ENCODE results near the gene EFCAB7. TPM values are rescaled to one million over a fixed set of nuclear protein-coding genes. Genes with fewer than 3 reads are reported as not detected.

The EFCAB7 gene
- total and polyA plus RNA-seq, 2 donors (not counting 3 experiments of a cell fraction or from before 2014, with no cell fraction given), result 1.4 to 7.1 TPM

DNA sequence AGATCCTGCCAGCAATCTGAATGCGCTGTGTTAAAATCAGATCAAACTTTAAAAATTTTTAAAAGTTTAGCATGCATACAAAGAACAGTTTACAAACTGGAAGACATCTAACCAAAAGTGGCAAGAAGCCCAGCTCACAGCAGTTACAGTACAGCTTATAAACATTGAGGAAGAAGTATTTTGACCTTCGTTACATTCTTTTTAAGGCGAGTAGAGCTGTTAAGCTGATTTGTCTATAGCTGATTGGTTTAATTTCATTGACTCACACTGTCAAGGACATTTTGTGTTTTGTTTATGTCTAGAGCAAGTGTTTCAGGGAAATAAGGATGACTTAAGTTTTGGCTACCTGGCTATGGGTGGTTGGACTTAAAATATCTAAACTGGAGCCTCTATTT is 66.8 kb downstream of the EFCAB7 start:
- H3K4me3 ChIP-seq (replicated peaks in 1 of 3; ENCODE audit: insufficient read depth in 1 of 3, low read depth in 1 of 3, low read length in 3 of 3), result no peak overlapping the region
- no peak overlapping the region for H3K4me2 ChIP-seq (ENCODE audit: insufficient read depth, low read length)
- intact Hi-C loops (cut with micrococcal nuclease), result no loop called here
- H3K27me3 ChIP-seq (ENCODE audit: control insufficient read depth in 2 of 2, insufficient read depth in 2 of 2, low read length in 2 of 2), result no peaks in the 10 kb centered on the region
- H3K9ac ChIP-seq (replicated peaks; ENCODE audit: extremely low read depth, insufficient read depth, low read length), result no peak overlapping the region
- H3K9me3 ChIP-seq (replicated peaks; ENCODE audit: control insufficient read depth, insufficient read depth, low read length), result no peaks in the 10 kb centered on the region
- DNase-seq (ENCODE audit: low read depth, low spot score) (peak; percentile 10), FAIRE-seq (no peak)
- no TSS peak for BruUV-seq (replicated peaks)
- no peaks in the 10 kb centered on the region for H3K4me1 ChIP-seq (ENCODE audit: control insufficient read depth, extremely low read depth, insufficient read depth, low read length)
- H3K27ac ChIP-seq (ENCODE audit: insufficient read depth, low read depth, low read length), result no peak overlapping the region
- no peak for TF ChIP-seq MYC (IDR thresholded peaks at IDR 0.05; ENCODE audit: low read depth, low read length)
- TF ChIP-seq EZH2 (IDR thresholded peaks at IDR 0.05; ENCODE audit: borderline replicate concordance, low read depth, low read length, severe bottlenecking), result no peak
- TF ChIP-seq POLR2AphosphoS5 (IDR thresholded peaks at IDR 0.05; ENCODE audit: insufficient read depth, low read depth, low read length), result no peak
- TF ChIP-seq, protein P1, sequence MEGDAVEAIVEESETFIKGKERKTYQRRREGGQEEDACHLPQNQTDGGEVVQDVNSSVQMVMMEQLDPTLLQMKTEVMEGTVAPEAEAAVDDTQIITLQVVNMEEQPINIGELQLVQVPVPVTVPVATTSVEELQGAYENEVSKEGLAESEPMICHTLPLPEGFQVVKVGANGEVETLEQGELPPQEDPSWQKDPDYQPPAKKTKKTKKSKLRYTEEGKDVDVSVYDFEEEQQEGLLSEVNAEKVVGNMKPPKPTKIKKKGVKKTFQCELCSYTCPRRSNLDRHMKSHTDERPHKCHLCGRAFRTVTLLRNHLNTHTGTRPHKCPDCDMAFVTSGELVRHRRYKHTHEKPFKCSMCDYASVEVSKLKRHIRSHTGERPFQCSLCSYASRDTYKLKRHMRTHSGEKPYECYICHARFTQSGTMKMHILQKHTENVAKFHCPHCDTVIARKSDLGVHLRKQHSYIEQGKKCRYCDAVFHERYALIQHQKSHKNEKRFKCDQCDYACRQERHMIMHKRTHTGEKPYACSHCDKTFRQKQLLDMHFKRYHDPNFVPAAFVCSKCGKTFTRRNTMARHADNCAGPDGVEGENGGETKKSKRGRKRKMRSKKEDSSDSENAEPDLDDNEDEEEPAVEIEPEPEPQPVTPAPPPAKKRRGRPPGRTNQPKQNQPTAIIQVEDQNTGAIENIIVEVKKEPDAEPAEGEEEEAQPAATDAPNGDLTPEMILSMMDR (IDR thresholded peaks at IDR 0.05; ENCODE audit: extremely low read depth in 1 of 2, insufficient read depth in 1 of 2, low read depth in 1 of 2, low read length in 2 of 2), result no peak
- TF ChIP-seq, protein P2, sequence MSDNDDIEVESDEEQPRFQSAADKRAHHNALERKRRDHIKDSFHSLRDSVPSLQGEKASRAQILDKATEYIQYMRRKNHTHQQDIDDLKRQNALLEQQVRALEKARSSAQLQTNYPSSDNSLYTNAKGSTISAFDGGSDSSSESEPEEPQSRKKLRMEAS (IDR thresholded peaks at IDR 0.05; ENCODE audit: insufficient read depth, insufficient read length), result no peak
- no peak for TF ChIP-seq FOS (IDR thresholded peaks at IDR 0.05; ENCODE audit: borderline replicate concordance, insufficient read depth, low read length)
- TF ChIP-seq JUN (IDR thresholded peaks at IDR 0.05; ENCODE audit: borderline replicate concordance, insufficient read depth, insufficient read length, low read depth), result no peak
- no peak for TF ChIP-seq POLR2A (IDR thresholded peaks at IDR 0.05; ENCODE audit: low read depth, low read length)
- TF ChIP-seq GATA2 (IDR thresholded peaks at IDR 0.05; ENCODE audit: insufficient read depth, insufficient read length, low read depth, low read length), result no peak
- no peak overlapping the region for H2AFZ ChIP-seq (ENCODE audit: low read depth, low read length)
- H3K36me3 ChIP-seq (ENCODE audit: control insufficient read depth in 2 of 2, extremely low read depth in 1 of 2, insufficient read depth in 2 of 2, low read length in 2 of 2), result no peaks in the 10 kb centered on the region
- no peaks in the 10 kb centered on the region for H3K79me2 ChIP-seq (ENCODE audit: control insufficient read depth, insufficient read depth, low read length)
- dilution Hi-C loops (cut with MboI; ENCODE audit: extremely low pct_ligation_motif_present, low sequenced_read_pairs), result no loop called here
- H4K20me1 ChIP-seq (replicated peaks; ENCODE audit: control insufficient read depth, extremely low read depth, insufficient read depth, low read length), result no peaks in the 10 kb centered on the region
- POLR2A ChIA-PET, result no interaction called here
- CTCF ChIA-PET, result interaction anchor here (1.1 kb wide), 1 partner anchor 15 kb away, joined by 4 read pairs; no protein-coding TSS in a partner anchor
- no peaks in the 10 kb centered on the region for H3K9me1 ChIP-seq (replicated peaks; ENCODE audit: control insufficient read depth, extremely low read depth, insufficient read depth, low read length)

Data from endothelial cell of umbilical vein (primary cell).